Astrocyte (in vitro differentiated cells and primary cell): ENCODE results near the gene PDCD1.

Experiments
- CTCF ChIP-seq: IDR thresholded peaks from 2 replicates; pipeline ENCODE4 v1.5.1; 2011; ENCODE audit warnings: low read depth, mild to moderate bottlenecking, inconsistent platforms, low read length, moderate library complexity; ENCODE audit not compliant: insufficient read depth
- EZH2 ChIP-seq: IDR thresholded peaks from 2 replicates; pipeline ENCODE4 v1.6.1; 2012; ENCODE audit warnings: mild to moderate bottlenecking, low read length, inconsistent platforms; ENCODE audit not compliant: insufficient read depth

GRCh38 chr2:241877197-241877685 lies 18.5 kb upstream of the PDCD1 start:
- TF ChIP-seq CTCF (no peak), EZH2 (no peak)
